Loucy (cell line): ENCODE data around the gene VAMP7.

Experiments
- H2AFZ ChIP-seq: fragments of 200-600 bp; sonication (generic); 2 replicates; pipeline ENCODE4 v1.6.0; 2016; ENCODE audit warnings: antibody characterized with exemption, mild to moderate bottlenecking, low read length, moderate library complexity
- H3F3A ChIP-seq: fragments of 200-600 bp; 2 replicates; pipeline ENCODE4 v1.6.0; 2016; ENCODE audit warnings: antibody characterized with exemption, low read depth, mild to moderate bottlenecking
- H3K27me3 ChIP-seq: fragments of 200-600 bp; sonication (generic); 2 replicates; pipeline ENCODE4 v1.6.1; 2014; ENCODE audit warnings: low read length, mild to moderate bottlenecking; ENCODE audit not compliant: insufficient read depth, poor library complexity, severe bottlenecking
- H3K36me3 ChIP-seq: fragments of 200-600 bp; sonication (generic); 2 replicates; pipeline ENCODE4 v1.6.1; 2016; ENCODE audit warnings: low read length; ENCODE audit not compliant: insufficient read depth
- H3K4me1 ChIP-seq: fragments of 200-600 bp; sonication (generic); 2 replicates; pipeline ENCODE4 v1.5.1; 2014; ENCODE audit warnings: low read length, mild to moderate bottlenecking; ENCODE audit not compliant: insufficient read depth, poor library complexity, severe bottlenecking
- H3K4me2 ChIP-seq: fragments of 200-600 bp; sonication (generic); 2 replicates; pipeline ENCODE4 v1.6.0; 2014; ENCODE audit warnings: antibody characterized with exemption, low read length, low read depth, mild to moderate bottlenecking; ENCODE audit not compliant: poor library complexity, severe bottlenecking
- H3K4me3 ChIP-seq: fragments of 200-600 bp; sonication (generic); 2 replicates; pipeline ENCODE4 v1.5.1; 2014; ENCODE audit warnings: low read length, mild to moderate bottlenecking, mixed read lengths; ENCODE audit not compliant: poor library complexity, severe bottlenecking
- H3K79me2 ChIP-seq: fragments of 200-600 bp; sonication (generic); 2 replicates; pipeline ENCODE4 v1.6.1; 2014; ENCODE audit warnings: low read length; ENCODE audit not compliant: insufficient read depth
- H3K9ac ChIP-seq: fragments of 200-600 bp; sonication (generic); 2 replicates; pipeline ENCODE4 v1.6.0; 2014; ENCODE audit warnings: mild to moderate bottlenecking, low read depth, low read length, moderate library complexity; ENCODE audit not compliant: poor library complexity, severe bottlenecking
- H3K9me2 ChIP-seq: fragments of 200-600 bp; sonication (generic); replicated peaks from 2 replicates; pipeline ENCODE4 v1.6.1; 2016; ENCODE audit warnings: low read depth, low read length, mixed read lengths
- H3K9me3 ChIP-seq: fragments of 200-600 bp; sonication (generic); 2 replicates; pipeline ENCODE4 v1.6.1; 2014; ENCODE audit warnings: mild to moderate bottlenecking, antibody characterized with exemption, low read length, low read depth; ENCODE audit not compliant: insufficient read depth
- H4K20me1 ChIP-seq: fragments of 200-600 bp; sonication (generic); 2 replicates; pipeline ENCODE4 v1.6.0; 2014; ENCODE audit warnings: antibody characterized with exemption, low read length, mild to moderate bottlenecking; ENCODE audit not compliant: insufficient read depth, poor library complexity, severe bottlenecking
- EZH2phosphoT487 ChIP-seq: fragments of 200-600 bp; IDR thresholded peaks from 2 replicates; pipeline ENCODE4 v1.6.1; 2018; ENCODE audit warnings: antibody characterized with exemption, mild to moderate bottlenecking, moderate library complexity, borderline replicate concordance
- TF ChIP-seq, protein P1 (sequence below): fragments of 200-600 bp; sonication (generic); conservative IDR thresholded peaks from 2 replicates; pipeline ENCODE4 v1.5.1; 2014; ENCODE audit warnings: mild to moderate bottlenecking, antibody characterized with exemption, low read length

Gene VAMP7

DNA sequence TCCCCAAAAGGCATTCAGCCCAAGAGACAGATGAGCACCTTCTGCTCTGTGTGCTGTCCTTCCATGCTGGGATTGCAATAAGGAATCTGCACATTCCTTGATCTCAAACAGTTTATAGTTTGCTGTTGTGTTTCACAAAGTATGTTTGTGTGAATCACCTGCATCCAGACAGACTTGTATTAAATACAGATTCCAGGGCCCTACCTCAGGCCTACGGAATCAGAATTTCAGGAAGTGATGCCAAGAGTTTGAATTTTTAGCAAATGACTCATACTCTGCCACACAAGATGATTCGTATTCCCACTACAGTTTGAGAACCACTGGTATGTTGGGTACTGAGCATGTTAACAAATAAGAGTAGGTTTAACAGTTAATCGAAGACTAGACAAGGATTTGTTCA is 7.0 kb downstream of the VAMP7 start:
- no peaks in the 10 kb centered on the region for H3K9me2 ChIP-seq
- H3K4me2 ChIP-seq = peak overlapping the region; percentile 68
- H3K9me3 ChIP-seq = no peaks in the 10 kb centered on the region
- peak overlapping the region; percentile 10 for H3K4me3 ChIP-seq
- H3K27me3 ChIP-seq = no peaks in the 10 kb centered on the region
- TF ChIP-seq, protein P1, sequence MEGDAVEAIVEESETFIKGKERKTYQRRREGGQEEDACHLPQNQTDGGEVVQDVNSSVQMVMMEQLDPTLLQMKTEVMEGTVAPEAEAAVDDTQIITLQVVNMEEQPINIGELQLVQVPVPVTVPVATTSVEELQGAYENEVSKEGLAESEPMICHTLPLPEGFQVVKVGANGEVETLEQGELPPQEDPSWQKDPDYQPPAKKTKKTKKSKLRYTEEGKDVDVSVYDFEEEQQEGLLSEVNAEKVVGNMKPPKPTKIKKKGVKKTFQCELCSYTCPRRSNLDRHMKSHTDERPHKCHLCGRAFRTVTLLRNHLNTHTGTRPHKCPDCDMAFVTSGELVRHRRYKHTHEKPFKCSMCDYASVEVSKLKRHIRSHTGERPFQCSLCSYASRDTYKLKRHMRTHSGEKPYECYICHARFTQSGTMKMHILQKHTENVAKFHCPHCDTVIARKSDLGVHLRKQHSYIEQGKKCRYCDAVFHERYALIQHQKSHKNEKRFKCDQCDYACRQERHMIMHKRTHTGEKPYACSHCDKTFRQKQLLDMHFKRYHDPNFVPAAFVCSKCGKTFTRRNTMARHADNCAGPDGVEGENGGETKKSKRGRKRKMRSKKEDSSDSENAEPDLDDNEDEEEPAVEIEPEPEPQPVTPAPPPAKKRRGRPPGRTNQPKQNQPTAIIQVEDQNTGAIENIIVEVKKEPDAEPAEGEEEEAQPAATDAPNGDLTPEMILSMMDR = no peak
- TF ChIP-seq EZH2phosphoT487 = no peak
- H3F3A ChIP-seq = no peaks in the 10 kb centered on the region
- H3K79me2 ChIP-seq = peaks cover 25% of the 10 kb centered on the region
- peaks cover 10% of the 10 kb centered on the region for H4K20me1 ChIP-seq
- no peaks in the 10 kb centered on the region; the same call in 1 of the 2 replicates for H3K36me3 ChIP-seq
- H3K4me1 ChIP-seq = peaks cover 37% of the 10 kb centered on the region
- H2AFZ ChIP-seq = no peak overlapping the region
- no peak overlapping the region for H3K9ac ChIP-seq

DNA sequence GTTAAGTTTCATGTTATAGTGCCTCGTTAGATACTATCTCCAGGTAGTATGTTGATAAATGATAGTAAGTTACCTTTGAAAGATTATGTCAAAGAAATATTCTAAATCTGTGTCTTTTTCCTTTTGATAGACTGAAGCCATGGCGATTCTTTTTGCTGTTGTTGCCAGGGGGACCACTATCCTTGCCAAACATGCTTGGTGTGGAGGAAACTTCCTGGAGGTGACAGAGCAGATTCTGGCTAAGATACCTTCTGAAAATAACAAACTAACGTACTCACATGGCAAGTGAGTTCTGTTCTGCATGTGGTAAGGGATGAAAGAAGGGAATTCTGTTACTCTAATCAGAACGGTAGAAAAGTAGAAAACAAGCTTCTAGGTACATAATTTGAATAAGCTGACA is 8.2 kb downstream of the VAMP7 start:
- Histone ChIP-seq H3K4me3 (no peak overlapping the region), H3K36me3 (no peaks in the 10 kb centered on the region; the same call in 1 of the 2 replicates), H3K9me2 (no peaks in the 10 kb centered on the region), H3K27me3 (no peaks in the 10 kb centered on the region), H3K9me3 (no peaks in the 10 kb centered on the region), H3K4me2 (peak overlapping the region; percentile 68), H3K4me1 (peaks cover 46% of the 10 kb centered on the region), H3F3A (no peaks in the 10 kb centered on the region), H4K20me1 (peaks cover 9% of the 10 kb centered on the region), H3K79me2 (peaks cover 19% of the 10 kb centered on the region; the same call in 1 of the 2 replicates), H3K9ac (no peak overlapping the region), H2AFZ (no peak overlapping the region)
- TF ChIP-seq EZH2phosphoT487 = no peak
- TF ChIP-seq, protein P1 = no peak

DNA sequence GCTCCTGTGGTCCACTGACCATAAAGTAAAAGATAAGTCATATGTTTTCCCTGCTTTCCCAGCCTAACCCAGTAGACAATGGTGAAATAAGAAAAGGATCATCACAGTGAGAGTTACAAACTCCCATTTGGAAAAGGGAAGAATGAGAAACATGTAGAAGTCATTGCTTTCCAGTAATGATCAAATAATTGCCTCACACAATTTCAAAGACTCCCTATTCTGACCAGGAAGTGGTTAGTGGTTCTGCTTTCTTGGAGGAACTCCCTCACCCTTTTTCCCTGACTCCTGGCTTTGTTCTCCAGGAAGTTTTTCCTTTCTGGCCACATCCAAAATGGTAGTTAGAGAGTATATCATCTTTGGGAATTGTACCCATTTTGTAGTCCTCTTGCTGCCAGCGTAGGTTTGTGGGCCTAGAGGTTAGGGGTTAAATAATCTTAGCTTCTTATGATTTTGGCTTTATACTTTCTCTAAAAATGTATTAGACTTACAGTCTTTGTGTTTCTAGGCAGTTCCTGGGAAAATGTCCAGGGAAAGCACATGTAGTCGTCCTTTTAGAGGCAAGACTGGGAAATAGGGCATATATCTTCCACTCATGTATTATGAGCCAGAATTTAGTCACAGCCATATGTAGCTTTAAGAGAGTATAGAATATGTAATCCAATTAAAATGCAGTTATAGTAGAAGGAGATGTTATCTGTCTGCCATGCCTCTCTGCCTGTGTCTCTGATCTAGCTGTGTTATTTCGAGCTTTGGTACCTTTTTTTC is 10.5 kb downstream of the VAMP7 start:
- no peak overlapping the region for H3K4me3 ChIP-seq
- H3K9me2 ChIP-seq = no peaks in the 10 kb centered on the region
- H3K9me3 ChIP-seq = no peaks in the 10 kb centered on the region
- peaks cover under 1% of the 10 kb centered on the region; the same call in 1 of the 2 replicates for H3K79me2 ChIP-seq
- no peak overlapping the region for H2AFZ ChIP-seq
- H3K36me3 ChIP-seq = peaks cover 12% of the 10 kb centered on the region; the same call in 1 of the 2 replicates
- H3K4me1 ChIP-seq = peaks cover 38% of the 10 kb centered on the region
- peaks cover 9% of the 10 kb centered on the region for H4K20me1 ChIP-seq
- TF ChIP-seq, protein P1 = no peak
- no peak for TF ChIP-seq EZH2phosphoT487
- no peaks in the 10 kb centered on the region for H3F3A ChIP-seq
- H3K4me2 ChIP-seq = peak overlapping the region; percentile 57
- no peaks in the 10 kb centered on the region for H3K27me3 ChIP-seq
- H3K9ac ChIP-seq = no peak overlapping the region
